ENCODE measurements around the gene BMF.

BMF gene

DNA sequence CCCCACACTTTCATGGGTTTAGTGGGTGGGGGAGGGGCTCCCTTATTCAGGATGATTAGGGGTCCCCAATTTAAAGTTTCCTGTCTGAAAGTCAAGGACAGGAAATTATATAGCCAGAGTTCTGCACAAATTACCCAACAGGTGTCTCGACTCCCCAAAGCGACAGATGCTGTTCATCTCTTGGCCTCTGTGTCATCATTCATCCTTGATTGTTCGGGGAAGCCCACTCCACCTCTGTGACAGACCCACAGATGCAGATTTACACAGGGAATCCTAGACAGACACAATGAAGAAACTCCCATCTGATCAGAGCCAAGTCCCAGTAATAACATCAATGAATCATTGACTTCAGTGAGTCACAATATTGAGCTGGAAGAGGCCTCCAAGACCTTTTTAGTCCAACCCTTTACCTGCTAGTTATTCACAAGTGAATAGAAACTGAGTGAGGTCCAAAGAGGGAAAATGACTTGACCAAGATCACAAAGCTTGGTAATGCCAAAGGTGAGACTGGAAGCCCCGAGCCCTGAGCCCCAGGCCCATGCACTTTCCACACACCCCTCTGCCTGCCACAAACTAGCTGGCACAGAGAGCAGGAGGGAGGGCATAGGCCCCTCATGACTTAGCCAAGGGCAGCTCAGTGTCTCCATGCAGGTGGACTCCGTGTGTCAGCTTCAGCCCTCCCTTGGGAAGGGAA, 61.8 kb downstream of the BMF start:
- peak overlapping the region; percentile 39 for H3K4me3 ChIP-seq (ENCODE audit: low read depth, low read length)
- peak; percentile 74 for DNase-seq (ENCODE audit: low read depth)
- TF ChIP-seq, protein P1, sequence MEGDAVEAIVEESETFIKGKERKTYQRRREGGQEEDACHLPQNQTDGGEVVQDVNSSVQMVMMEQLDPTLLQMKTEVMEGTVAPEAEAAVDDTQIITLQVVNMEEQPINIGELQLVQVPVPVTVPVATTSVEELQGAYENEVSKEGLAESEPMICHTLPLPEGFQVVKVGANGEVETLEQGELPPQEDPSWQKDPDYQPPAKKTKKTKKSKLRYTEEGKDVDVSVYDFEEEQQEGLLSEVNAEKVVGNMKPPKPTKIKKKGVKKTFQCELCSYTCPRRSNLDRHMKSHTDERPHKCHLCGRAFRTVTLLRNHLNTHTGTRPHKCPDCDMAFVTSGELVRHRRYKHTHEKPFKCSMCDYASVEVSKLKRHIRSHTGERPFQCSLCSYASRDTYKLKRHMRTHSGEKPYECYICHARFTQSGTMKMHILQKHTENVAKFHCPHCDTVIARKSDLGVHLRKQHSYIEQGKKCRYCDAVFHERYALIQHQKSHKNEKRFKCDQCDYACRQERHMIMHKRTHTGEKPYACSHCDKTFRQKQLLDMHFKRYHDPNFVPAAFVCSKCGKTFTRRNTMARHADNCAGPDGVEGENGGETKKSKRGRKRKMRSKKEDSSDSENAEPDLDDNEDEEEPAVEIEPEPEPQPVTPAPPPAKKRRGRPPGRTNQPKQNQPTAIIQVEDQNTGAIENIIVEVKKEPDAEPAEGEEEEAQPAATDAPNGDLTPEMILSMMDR (IDR thresholded peaks at IDR 0.05; ENCODE audit: insufficient read depth, low read depth, low read length, missing control alignments) = no peak

DNA sequence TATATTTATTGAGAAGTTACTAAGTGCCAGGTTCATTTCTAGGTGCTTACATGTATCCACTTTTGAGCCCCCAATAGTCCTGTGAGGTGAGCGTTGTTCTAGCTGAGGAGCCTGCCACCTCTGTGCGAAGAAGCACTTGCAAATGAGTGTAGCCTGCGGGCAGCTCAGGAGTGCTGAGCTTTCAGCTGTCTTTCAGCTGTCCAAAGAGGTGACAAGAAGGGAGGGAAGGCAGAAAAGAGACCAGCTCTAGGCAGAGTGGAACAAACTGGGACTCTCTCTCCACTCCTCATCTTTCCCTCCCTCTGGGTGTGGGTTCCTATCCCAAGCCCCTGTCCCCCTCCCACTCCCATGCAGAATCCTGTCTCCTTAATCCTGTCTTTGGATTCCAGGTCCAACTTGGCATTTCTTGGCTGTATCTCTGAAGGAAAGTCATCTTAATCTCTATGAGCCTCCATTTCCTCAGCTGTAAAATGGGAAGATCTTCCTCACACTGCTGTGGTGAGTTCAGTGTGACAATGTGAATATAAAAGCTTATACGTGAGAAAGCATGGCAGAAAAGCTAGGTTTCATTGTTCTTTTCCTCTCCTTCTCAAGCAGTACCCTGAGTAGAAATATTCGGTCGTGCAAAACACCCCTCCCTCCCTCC, 63.0 kb downstream of the BMF start:
- H3K4me3 ChIP-seq (ENCODE audit: low read depth, low read length) = peak overlapping the region; percentile 12
- DNase-seq (ENCODE audit: low read depth) = peak; percentile 69
- TF ChIP-seq, protein P1 (IDR thresholded peaks at IDR 0.05; ENCODE audit: insufficient read depth, low read depth, low read length, missing control alignments) = no peak

DNA sequence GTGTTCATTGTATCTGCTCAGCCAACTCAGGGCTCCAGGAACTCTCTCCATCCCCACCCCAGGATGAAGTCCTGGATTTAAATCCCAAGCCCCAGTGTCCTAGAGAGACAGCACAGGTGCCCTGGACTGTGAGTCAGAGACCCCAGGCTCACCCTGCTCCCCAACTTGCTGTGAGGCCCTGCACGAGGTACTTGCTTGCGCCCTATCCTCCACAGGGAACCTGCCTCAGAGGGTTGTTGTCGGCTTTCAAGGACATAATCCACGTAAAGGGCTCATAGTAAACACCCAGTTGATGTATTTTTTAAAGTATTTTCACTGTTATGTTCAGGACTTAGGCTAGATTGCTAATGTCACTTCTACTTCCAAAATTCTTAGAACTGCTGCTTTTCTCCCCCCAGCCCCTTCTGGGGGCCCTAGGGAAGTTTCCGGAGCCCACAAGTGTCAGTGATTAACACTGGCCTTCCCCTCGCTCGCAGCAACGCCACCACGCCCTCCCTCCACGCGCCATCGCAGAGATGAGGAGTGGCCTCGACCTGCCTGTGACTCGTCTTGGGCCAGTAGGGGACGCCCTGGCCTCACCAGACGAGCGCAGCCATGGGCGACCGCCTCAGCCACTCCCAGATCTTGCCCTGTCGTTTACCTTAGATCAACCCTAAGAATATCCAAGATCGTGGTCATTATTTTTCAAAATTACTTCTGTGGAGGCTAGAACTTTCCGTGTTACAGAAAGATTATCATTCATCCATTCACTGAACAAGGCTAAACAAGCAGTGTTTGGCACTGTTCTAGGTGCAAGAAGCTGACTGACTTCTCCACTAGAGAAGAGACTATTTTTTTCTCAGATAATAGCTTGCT, 63.7 kb downstream of the BMF start:
- peak overlapping the region; percentile 12 for H3K4me3 ChIP-seq (ENCODE audit: low read depth, low read length)
- peak; percentile 92 for DNase-seq (ENCODE audit: low read depth)
- TF ChIP-seq, protein P1 (IDR thresholded peaks at IDR 0.05; ENCODE audit: insufficient read depth, low read depth, low read length, missing control alignments) = peak; percentile 97

DNA sequence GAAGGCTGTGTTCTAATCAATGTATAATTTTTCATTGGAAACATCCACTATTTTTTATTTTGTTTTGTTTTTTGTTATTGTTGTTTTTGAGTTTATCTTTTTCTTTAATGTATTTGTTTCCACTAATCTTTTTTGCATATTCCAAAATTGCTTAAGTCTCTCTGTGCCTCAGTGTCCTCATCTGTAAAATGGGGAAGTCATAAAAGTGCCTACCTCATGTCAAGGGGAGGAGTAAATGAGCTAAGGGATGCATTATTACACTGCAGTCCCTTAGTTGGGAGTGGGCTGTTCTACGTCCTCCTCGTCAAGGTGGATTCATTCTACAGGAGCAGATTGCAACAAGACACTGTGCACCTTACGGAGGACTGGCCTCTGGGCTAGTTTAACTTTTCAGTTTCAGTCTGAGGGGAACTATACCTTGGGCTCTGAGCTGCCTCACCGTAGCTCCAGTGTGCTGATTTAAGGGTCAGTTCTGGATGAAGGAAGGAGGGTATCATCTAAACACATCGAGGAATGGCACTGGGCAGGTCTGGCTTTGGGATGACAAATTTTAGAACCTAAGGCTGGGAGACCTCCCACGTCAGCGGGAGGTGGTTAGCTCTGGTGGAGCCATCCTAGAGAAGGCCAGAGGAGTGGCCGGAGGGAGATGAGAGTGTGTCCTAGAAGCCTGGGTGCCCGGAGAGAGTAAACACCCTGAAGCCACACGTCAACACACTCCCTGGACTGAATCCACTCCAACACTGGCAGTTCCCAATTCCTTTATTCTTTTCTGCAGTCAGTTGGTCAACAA, 64.6 kb downstream of the BMF start:
- TF ChIP-seq, protein P1 (IDR thresholded peaks at IDR 0.05; ENCODE audit: insufficient read depth, low read depth, low read length, missing control alignments) = no peak
- H3K4me3 ChIP-seq (ENCODE audit: low read depth, low read length) = no peak overlapping the region
- no peak for DNase-seq (ENCODE audit: low read depth)

DNA sequence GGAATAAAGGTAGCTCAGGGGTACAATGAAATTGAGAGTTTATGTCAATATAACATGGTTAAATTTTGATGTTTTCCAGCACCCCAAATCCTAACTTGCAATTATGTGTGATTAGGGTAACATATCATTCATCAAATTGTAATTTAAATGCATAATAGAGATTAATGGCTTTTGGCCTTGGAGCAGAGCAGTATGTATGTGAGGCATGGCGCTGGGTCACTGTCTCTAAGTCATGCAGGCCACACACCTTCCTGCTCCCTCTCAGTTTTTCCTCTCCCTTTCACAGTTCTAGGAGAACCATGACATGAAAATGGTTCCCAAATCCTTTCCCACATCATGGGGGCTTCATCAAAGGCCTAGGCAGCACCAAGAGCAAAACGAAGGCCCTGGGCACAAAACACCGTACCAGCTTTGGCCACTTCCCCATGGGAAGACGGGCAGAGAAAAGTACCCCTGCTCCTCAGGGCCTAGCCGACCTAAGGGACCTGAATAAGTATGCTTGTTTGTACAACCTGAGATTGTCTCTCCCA, 65.8 kb downstream of the BMF start:
- no peak overlapping the region for H3K4me3 ChIP-seq (ENCODE audit: low read depth, low read length)
- TF ChIP-seq, protein P1 (IDR thresholded peaks at IDR 0.05; ENCODE audit: insufficient read depth, low read depth, low read length, missing control alignments) = no peak
- no peak for DNase-seq (ENCODE audit: low read depth)

DNA sequence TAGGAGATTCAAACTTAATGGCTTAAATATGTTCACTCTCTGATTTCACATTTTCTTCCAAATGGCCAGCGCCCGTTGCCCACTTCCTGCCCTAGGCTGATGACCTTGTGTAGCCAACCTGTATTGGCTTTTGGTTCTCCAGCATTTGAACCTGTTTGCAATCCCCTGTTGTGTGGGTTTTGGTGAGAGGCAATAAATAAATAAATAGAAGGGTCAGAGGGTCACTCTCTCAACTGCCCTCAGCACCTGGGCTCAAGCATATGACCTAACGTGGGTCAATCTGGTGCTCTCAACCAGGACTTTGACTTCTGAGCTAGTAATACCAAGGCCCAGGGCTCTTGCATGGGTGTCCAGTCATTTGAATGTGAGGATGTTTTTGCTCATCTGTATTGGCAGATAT, 67.9 kb downstream of the BMF start:
- TF ChIP-seq, protein P1 (IDR thresholded peaks at IDR 0.05; ENCODE audit: insufficient read depth, low read depth, low read length, missing control alignments) = no peak

More for the DNA sequence above, 67.9 kb downstream of the BMF start:
- no peak overlapping the region for H3K4me3 ChIP-seq (ENCODE audit: low read depth, low read length)
- DNase-seq (ENCODE audit: low read depth) = no peak

All from GM12865 (cell line).